ENCODE results near the gene OR10A3. TPM values are rescaled to one million over a fixed set of nuclear protein-coding genes. Genes with fewer than 3 reads are reported as not detected.

Gene OR10A3
- total RNA-seq, 1 experiment from 2014 or later = not detected

DNA sequence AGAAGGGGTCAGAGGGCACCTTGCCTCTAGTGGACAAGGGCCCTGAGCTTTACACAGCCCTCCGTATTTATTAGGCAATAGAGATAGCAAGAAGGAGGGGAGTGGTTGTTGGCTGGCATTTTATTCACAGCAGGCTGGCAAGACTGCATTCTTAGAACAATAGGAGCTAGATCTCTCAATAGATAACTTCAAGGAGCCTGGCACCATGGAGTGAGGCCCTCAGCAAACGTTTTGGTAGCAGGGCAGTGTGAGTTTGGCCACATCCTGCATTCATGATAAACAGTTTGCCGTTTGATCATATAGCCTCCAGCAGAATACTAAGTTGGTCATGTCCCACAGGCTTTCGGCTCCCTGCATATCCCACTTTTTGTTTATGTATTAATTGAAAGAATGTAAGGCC is 42.1 kb downstream of the OR10A3 start:
- Histone ChIP-seq H3K9me2 (ENCODE audit: insufficient read depth) (no peaks in the 10 kb centered on the region), H4K20me1 (ENCODE audit: insufficient read depth) (no peaks in the 10 kb centered on the region), H3K4me1 (replicated peaks; ENCODE audit: insufficient read depth) (peaks cover 39% of the 10 kb centered on the region), H3K36me3 (ENCODE audit: low read depth) (peaks cover 16% of the 10 kb centered on the region), H3F3A (ENCODE audit: insufficient read depth, low read depth) (peaks cover 30% of the 10 kb centered on the region), H3K9me3 (ENCODE audit: insufficient read depth, low read depth) (peaks cover 16% of the 10 kb centered on the region), H3K4me3 (no peak overlapping the region), H3K4me2 (no peak overlapping the region), H3K27ac (no peak overlapping the region), H2AFZ (no peak overlapping the region), H3K27me3 (ENCODE audit: insufficient read depth, low read depth) (no peaks in the 10 kb centered on the region), H3K79me2 (ENCODE audit: low read depth) (peaks cover 16% of the 10 kb centered on the region)
- ChIA-PET POLR2A (ENCODE audit: unreplicated experiment) (no interaction called here), CTCF (no interaction called here)
- BruUV-seq (replicated peaks) = no TSS peak
- peak; percentile 46 to 52 for DNase-seq
- intact Hi-C loops (cut with micrococcal nuclease; ENCODE audit: unreplicated experiment) = no loop called here
- TF ChIP-seq CTCF (conservative IDR thresholded peaks at IDR 0.05) = no peak
- no peak for TF ChIP-seq EZH2 (IDR thresholded peaks at IDR 0.05; ENCODE audit: low read depth)

DNA sequence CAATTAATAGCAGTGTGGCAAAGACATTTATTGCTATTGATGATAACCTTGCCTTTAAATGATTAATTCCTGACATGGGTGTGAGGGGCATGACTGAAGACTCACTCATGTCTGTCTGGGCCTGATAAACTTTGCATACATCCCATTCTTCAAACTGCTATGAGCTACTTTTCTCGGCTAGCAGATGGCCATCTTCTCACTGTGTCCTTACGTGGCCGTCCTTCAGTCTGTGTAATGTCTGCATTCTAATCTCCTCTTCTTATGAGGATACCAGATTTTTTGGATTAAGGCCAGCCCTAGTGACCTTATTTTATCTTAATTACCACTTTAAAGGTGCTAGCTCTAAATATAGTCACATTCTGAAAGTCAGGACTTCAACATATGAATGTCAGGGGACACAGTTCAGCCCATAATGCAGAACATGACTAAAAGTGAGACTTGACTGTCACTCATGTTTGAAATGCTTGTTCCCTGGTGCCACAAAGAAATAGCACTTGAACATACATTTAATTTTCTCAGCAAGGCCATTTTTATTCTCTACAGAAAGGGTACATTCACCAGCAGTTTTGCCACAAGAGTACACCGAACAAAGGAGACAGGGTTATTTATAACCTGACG is 42.7 kb downstream of the OR10A3 start:
- Histone ChIP-seq H3K79me2 (ENCODE audit: low read depth) (peaks cover 15% of the 10 kb centered on the region), H3K9me2 (ENCODE audit: insufficient read depth) (no peaks in the 10 kb centered on the region), H2AFZ (no peak overlapping the region), H3K27me3 (ENCODE audit: insufficient read depth, low read depth) (no peaks in the 10 kb centered on the region), H4K20me1 (ENCODE audit: insufficient read depth) (no peaks in the 10 kb centered on the region), H3K4me1 (replicated peaks; ENCODE audit: insufficient read depth) (peaks cover 33% of the 10 kb centered on the region), H3K4me2 (no peak overlapping the region), H3K4me3 (no peak overlapping the region), H3K9me3 (ENCODE audit: insufficient read depth, low read depth) (peaks cover 16% of the 10 kb centered on the region), H3K27ac (no peak overlapping the region), H3F3A (ENCODE audit: insufficient read depth, low read depth) (peaks cover 24% of the 10 kb centered on the region; the same call in 1 of the 2 replicates), H3K36me3 (ENCODE audit: low read depth) (peaks cover 16% of the 10 kb centered on the region)
- no peak for DNase-seq
- BruUV-seq (replicated peaks) = no TSS peak
- intact Hi-C loops (cut with micrococcal nuclease; ENCODE audit: unreplicated experiment) = no loop called here
- POLR2A ChIA-PET (ENCODE audit: unreplicated experiment) = no interaction called here
- CTCF ChIA-PET = no interaction called here
- no peak for TF ChIP-seq CTCF (conservative IDR thresholded peaks at IDR 0.05)
- no peak for TF ChIP-seq EZH2 (IDR thresholded peaks at IDR 0.05; ENCODE audit: low read depth)

DNA sequence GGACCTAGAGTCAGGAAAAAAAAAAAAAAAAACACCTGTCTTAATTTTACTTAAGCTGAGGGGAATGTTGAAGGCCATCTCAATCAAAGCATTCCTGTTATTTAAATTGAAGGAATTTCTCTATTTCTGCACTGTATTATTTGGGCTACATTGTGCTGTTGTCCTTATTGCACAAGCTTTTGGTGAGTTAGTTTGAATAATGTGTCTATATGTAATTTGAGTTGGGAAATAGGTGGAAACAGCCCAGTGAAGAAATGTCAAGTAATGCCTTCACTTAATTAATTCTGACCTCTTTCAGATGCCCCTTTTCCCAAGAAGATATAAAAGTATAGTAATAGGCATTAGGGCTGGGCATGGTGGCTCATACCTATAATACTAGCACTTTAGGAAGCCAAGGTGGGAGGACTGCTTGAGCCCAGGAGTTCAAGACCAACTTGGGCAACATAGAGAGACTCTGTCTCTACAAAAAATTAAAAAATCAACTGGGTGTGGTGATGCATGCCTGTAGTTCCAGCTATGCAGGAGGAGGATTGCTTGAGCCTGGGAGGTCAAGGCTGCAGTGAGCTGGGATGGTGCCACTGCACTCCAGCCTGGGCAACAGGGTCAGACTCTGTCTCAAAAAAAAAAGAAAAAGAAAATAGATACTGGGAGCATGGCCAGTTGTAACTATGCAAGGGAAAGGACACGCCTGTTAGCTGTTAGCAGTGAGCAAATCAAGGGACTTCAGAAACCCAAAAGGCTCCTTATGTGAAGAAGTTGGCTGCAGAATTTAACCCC is 45.3 kb downstream of the OR10A3 start:
- no TSS peak for BruUV-seq (replicated peaks)
- no peak for DNase-seq
- no peaks in the 10 kb centered on the region for H3K9me2 ChIP-seq (ENCODE audit: insufficient read depth)
- ChIA-PET POLR2A (ENCODE audit: unreplicated experiment) (no interaction called here), CTCF (no interaction called here)
- no peak overlapping the region for H3K4me3 ChIP-seq
- no peaks in the 10 kb centered on the region for H4K20me1 ChIP-seq (ENCODE audit: insufficient read depth)
- H3K27me3 ChIP-seq (ENCODE audit: insufficient read depth, low read depth) = no peaks in the 10 kb centered on the region
- intact Hi-C loops (cut with micrococcal nuclease; ENCODE audit: unreplicated experiment) = no loop called here
- H3K4me1 ChIP-seq (replicated peaks; ENCODE audit: insufficient read depth) = peaks cover 17% of the 10 kb centered on the region
- H3K9me3 ChIP-seq (ENCODE audit: insufficient read depth, low read depth) = peaks cover 16% of the 10 kb centered on the region
- no peak for TF ChIP-seq EZH2 (IDR thresholded peaks at IDR 0.05; ENCODE audit: low read depth)
- no peak for TF ChIP-seq CTCF (conservative IDR thresholded peaks at IDR 0.05)
- H3K4me2 ChIP-seq = no peak overlapping the region
- H2AFZ ChIP-seq = no peak overlapping the region
- peaks cover 9% of the 10 kb centered on the region; the same call in 1 of the 2 replicates for H3F3A ChIP-seq (ENCODE audit: insufficient read depth, low read depth)
- H3K79me2 ChIP-seq (ENCODE audit: low read depth) = no peaks in the 10 kb centered on the region
- peaks cover 16% of the 10 kb centered on the region for H3K36me3 ChIP-seq (ENCODE audit: low read depth)
- H3K27ac ChIP-seq = no peak overlapping the region

Data from PC-9 (cell line).